Measurements from ENCODE around the gene ERBB3.

ERBB3 gene

DNA sequence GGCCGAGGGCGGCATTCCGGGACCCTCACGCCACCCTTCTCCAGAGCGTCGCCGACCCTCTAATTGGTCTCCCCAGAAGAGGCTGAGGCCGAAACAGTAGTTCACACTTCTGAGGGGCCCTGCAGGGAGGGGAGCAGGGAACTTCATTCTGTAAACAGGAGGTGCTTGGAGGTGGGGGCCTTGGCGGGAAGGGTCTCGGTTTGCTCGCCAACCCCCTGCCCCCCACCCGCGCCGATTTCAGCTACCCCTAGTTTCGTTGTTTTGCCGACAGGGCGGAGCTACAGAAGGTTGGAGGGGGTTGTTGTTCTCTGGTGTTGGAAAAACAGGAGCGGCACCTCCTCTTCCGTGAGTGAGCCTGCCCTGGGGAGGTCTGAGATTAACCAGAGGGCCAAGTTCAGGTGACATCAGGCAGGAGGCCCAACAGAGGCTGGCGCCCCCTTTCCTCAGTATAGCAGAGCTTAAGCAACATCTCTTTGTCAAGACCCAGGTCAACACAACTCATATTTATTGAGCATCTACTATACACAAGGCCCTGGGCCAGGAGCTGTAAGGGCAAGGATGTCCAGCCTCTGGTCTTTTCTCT lies 682 bp downstream of the ERBB3 start:
- peak; percentile 85 for DNase-seq

DNA sequence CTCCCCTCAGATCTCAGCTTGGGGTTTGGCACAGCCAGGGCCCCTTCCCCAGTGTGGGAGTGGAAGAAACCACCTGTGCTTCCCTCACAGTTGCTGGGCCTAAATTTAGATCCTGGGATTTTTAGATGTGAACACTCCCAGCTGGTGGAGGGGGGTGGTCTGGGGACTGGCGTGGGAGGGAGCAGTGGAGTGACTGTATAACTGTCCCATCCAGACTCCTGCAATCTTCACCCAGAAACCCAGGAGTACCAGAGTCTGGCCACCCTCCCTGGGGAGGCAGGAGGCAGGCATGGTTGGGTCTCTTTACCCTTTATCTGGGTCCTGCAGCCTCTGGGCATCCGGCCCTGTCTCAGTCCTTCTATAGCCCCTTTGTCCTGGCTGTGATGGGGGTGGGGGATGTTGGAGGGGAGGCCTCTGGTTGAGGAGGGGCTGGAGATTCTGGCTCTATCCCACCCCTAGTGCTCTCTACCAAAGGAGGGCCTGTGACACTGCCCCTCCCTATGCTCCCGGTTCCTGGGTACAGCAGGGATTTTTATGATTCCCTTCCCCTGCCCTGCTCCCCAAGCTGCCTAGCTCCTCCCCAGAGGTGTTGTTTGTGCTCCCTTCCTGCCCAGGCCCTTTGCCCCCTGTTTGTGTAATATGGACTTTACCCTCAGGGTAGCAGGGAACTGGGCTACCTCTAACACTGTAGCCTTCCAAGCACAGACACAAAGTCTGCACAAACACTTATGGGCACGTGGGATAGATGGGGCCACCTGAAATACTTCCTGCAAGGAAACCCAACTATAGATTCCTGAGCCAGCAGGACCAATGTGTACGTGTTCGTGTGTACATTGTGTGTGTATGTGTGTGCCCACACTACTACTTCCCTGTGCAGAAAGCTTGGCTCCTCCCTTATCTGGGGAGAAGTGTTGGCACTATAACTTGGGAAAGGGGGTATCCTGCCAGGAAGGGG lies 1.7 kb downstream of the ERBB3 start:
- DNase-seq = peak; percentile 76

DNA sequence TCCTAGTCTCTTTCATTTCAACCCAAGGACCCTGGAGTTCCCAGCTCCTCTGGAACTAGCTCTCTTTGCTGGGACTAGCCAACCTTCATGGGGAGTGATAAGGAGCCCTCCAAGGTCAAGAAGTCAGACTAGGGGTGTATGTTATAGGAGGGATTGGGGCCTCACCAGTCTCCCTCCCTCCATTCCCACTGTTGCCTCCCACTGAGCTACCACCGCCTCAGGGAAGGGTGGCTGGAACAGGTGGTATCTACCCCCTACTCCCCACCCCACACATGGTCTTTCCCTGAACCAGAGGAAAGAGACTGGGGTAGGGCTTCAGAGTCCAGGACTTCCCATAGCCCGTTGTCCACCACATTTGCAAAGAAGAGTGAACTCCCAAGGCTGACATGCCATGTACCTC lies 2.4 kb downstream of the ERBB3 start:
- no peak for DNase-seq

DNA sequence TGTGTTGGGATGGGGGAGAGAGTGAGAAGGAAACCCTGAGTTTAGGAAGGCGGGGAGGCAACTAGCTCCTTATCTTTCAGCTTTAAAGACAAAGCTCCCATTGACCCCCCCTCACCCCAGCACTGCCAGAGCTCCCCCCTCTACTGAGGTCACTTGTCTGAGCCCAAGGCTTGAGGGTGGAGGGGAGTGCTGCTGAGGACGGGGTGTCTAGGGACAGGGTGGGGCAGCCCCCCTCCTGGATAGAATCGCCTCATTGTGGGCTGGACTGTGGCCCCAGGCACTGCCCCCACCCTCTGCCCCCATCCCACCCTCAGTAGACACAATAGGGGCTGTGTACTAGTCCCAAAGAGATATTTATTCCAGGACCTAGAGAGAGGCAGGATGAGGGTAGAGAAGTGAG lies 3.0 kb downstream of the ERBB3 start:
- DNase-seq = no peak

DNA sequence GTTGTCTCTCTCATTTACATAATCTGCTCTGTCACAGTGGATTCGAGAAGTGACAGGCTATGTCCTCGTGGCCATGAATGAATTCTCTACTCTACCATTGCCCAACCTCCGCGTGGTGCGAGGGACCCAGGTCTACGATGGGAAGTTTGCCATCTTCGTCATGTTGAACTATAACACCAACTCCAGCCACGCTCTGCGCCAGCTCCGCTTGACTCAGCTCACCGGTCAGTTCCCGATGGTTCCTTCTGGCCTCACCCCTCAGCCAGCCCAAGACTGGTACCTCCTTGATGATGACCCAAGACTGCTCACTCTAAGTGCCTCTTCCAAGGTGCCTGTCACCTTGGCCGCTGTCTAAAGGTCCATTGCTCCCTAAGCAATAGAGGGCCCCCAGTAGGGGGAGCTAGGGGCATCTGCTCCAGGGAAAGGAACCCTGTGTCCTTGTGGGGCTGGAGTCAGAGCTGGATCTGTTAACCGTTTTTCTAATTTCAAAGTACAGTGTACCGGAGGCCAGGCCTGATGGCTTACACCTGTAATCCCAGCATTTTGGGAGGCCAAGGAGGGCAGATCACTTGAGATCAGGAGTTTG lies 5.1 kb downstream of the ERBB3 start:
- DNase-seq = peak; percentile 73

DNA sequence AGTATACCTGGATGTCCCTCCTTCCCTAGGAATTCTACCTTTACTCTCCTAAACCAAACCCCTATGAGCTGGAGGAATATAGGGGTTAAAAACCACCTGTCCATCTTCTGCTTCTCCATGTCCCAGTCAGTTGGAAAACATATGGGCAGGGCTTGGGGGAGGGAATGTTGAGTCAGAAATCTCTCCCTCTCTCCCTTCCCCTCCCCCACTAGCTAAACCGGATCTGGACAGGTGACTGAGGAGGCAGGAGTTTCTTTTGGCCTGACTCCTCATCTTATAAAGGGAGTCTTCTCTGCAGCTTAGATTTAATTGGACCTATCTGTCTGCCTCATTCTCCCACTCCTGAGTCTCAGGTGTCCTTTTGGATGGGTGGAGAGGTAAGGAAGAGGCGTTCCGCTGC lies 6.1 kb downstream of the ERBB3 start:
- DNase-seq = peak; percentile 83

DNA sequence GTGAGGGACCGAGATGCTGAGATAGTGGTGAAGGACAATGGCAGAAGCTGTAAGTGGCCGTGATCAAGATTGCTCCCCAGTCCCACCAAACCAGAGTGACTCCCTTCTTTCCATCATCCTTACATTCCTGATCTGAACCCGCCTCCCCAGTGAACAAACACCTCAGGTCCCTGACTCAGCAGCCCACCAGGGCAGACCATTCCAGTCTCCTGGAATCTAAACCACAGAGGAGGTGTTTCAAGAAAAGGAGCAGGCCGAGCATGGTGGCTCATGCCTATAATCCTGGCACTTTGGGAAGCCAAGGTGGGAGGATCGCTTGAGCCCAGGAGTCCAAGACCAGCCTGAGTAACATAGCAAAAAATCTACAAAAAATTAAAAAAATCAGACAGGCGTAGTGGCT lies 6.6 kb downstream of the ERBB3 start:
- DNase-seq = peak; percentile 81

DNA sequence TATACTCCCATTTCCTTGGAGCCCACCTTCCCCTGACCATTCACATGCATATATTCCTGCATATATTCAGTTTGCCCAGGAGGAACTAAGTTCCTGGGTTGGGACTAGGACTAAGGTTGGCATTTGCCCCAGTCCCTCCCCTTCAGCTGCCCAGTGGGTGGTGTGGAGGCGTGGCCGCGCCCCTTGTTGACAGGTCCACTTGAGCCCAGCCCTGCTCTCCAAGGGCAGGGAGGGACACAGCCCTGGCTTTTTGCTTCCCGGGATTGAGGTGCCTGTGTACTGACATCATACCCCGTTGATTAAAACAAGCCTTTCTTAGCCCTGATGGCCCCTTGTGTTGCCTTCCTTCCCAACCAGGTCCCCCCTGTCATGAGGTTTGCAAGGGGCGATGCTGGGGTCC lies 7.3 kb downstream of the ERBB3 start:
- DNase-seq = no peak

DNA sequence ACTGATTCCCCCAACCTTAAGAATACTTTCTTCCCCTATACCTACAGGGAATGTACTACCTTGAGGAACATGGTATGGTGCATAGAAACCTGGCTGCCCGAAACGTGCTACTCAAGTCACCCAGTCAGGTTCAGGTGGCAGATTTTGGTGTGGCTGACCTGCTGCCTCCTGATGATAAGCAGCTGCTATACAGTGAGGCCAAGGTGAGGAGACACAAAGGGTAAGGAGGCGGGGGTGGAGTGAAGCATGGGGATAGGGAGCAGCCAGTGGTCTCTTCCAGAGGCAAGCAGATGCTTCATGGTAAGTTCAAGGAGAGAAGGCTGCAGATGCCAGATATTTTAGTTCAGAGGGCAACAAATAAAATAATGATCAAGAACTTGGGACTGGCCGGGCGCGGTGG lies 17.8 kb downstream of the ERBB3 start:
- DNase-seq = no peak

DNA sequence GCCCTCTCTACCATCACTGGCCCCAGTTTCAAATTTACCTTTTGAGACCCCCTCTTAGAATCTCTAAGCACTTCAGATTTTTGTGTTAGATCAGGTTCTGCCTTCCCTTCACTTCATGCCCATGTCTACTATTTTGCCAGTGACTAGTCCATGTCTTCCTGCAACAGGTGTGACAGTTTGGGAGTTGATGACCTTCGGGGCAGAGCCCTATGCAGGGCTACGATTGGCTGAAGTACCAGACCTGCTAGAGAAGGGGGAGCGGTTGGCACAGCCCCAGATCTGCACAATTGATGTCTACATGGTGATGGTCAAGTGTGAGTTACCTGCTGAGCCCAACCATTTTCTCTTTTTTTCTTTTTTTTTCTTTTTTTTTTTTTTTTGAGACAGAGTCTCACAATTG lies 18.6 kb downstream of the ERBB3 start:
- DNase-seq = no peak

DNA sequence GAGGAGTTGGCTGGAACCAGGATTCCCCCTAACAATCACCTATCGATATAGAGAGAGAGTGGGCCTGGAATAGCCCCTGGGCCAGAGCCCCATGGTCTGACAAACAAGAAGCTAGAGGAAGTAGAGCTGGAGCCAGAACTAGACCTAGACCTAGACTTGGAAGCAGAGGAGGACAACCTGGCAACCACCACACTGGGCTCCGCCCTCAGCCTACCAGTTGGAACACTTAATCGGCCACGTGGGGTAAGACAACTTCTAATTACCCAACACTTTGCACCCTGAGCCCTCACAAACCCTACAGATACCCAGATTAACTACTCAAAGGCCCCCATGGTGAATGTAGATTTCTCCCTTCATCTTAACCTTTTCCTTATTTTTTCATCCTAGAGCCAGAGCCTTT lies 19.8 kb downstream of the ERBB3 start:
- no peak for DNase-seq

DNA sequence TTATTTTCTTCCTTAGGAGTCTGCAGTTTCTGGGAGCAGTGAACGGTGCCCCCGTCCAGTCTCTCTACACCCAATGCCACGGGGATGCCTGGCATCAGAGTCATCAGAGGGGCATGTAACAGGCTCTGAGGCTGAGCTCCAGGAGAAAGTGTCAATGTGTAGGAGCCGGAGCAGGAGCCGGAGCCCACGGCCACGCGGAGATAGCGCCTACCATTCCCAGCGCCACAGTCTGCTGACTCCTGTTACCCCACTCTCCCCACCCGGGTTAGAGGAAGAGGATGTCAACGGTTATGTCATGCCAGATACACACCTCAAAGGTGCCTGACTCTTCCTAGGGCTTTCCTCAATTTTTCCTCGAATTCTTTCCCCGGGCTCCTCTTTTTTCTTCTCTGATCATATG lies 21.1 kb downstream of the ERBB3 start:
- DNase-seq = no peak

DNA sequence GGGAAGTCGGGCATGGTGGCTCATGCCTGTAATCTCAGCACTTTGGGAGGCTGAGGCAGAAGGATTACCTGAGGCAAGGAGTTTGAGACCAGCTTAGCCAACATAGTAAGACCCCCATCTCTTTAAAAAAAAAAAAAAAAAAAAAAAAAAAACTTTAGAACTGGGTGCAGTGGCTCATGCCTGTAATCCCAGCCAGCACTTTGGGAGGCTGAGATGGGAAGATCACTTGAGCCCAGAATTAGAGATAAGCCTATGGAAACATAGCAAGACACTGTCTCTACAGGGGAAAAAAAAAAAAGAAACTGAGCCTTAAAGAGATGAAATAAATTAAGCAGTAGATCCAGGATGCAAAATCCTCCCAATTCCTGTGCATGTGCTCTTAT lies 22.7 kb downstream of the ERBB3 start:
- DNase-seq = no peak

DNA sequence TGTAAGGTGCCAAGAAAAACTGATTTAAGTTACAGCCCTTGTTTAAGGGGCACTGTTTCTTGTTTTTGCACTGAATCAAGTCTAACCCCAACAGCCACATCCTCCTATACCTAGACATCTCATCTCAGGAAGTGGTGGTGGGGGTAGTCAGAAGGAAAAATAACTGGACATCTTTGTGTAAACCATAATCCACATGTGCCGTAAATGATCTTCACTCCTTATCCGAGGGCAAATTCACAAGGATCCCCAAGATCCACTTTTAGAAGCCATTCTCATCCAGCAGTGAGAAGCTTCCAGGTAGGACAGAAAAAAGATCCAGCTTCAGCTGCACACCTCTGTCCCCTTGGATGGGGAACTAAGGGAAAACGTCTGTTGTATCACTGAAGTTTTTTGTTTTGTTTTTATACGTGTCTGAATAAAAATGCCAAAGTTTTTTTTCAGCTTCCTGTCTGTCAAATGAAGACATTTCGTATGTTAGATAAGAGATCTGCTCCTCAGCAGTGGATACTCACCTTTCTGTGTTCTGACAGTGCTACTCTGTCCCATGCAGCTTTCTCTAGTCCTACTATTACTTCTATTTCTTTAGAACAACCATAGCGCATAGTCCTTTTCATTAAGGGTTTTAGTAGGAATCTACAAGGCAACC lies 23.2 kb downstream of the ERBB3 start:
- no peak for DNase-seq

DNA sequence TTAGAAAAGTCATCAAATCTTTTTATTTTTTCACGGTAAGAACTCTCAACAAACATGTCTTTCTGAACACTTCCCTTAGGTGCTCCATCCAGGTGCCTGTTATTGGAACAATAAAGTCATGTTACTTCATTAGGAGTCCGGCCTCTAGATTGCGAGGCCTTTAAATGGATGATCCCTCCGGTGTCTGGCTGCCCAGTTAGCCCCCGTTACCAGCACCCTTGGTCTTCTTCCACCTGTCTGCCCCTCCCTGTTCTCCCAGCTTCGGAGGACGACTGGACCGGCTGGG lies 23.8 kb downstream of the ERBB3 start:
- DNase-seq = no peak

DNA sequence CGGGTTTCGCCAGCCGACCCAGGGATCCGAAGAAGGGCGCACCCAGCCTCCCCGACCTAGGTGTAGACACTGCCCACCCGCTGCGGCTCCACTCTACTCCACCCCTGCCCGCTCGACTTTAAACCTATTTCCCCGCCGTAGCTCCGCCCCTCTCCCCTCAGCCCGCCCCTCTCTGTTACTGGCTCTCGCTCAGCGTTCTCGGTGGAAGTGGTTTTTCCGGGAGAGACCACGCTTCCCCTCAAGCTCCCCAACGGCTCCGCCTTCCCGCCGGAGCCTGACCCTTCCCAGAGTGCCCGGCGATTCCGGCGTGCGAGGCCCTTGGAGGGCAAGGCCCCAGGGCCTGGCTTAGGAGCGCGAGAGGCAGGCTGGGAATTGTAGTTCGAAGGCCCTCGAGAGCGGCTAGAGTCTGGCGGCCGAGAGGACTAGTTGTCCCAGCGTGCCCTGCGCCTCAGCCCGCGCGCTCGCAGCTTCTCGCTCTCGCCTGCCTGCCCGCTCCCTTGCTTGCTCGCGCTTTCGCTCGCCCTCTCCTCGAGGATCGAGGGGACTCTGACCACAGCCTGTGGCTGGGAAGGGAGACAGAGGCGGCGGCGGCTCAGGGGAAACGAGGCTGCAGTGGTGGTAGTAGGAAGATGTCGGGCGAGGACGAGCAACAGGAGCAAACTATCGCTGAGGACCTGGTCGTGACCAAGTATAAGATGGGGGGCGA lies 24.3 kb downstream of the ERBB3 start, which contains the start of gene PA2G4:
PA2G4 (plus strand) TSS at position 451 of the 706 bp plus-strand sequence; CDS start at position 630, 179 bp downstream.
- DNase-seq = peak; percentile 100

DNA sequence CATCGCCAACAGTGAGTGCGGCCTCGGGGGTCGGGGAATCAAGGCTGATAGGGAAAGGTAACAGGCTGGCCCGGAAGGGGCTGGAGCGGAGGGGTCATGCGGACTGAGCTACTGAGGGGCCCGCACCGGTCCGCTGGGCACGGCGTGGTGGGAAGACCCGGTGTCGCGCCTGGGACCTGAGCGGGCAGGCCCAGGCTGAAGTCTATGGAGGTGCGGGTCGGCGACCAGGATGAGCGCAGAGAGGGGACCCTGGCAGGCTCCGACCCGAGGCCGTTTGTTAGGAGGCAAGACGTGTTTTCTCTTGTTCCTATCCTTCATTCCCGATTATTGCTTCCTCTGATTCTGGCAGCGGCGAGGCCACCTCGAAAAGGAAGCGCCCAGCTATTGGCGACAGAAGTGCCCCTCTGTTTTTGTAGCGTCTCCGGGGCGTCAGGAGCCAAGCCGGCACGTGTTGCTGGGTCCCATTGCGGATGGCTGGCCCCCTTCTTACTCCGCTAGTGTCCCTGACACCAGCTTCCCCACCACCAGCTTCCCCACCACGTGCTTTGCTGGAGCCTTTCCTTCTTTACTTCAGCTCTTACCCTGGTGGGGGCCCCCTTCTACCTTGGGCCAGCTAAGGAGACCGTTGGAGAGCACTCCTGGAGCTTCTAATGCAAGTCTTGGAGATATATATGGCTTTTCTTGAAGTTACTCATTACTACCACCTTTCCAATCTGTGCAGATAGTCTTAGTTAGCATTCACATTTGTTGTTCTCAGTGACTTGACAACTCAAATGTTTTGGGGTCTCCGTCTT lies 25.0 kb downstream of the ERBB3 start:
- DNase-seq = no peak

DNA sequence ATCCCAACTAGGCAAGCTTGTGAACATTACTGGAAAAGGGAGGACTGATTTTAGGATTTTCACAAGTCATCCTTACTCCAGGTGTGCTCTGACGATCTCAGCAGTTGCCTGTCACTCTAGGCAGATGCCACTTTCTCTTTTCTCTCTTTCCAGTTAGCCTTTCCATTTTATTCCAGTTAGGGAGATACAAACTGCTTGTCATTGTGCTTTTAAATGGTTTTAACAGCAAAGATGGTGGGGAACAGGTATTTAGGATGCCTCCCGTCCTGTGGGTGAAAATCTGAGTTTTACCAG lies 25.6 kb downstream of the ERBB3 start:
- DNase-seq = no peak

DNA sequence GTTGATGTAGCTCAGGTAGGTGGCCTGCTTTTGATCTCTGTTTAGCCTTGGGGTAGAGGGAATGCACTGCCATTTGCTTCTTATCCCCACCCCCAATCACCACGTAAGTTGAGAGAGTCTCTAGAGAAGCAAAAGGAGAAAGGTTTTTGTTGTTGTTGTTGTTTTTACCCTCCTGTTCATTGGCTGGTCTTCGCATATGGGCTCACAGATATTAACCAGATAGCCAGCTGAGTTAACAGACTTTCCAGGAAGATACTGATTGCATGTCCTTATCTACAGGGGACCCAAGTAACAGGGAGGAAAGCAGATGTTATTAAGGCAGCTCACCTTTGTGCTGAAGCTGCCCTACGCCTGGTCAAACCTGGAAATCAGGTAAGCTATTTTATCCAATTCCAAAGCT lies 27.3 kb downstream of the ERBB3 start:
- DNase-seq = no peak

DNA sequence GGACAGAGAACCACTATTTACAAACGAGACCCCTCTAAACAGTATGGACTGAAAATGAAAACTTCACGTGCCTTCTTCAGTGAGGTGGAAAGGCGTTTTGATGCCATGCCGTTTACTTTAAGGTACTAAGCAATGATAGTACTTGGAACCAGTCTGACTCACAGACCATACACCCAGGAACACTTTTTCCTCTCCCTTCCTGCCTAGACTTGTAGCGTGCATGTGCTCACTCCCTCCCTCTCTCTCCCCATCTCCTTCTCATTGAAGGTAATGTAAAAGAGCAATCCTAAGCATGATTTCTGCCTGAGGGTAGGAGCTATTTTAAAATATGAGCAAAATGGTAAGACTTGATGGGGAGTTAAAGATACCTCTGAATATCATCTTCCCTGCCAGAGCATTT lies 30.6 kb downstream of the ERBB3 start:
- no peak for DNase-seq

DNA sequence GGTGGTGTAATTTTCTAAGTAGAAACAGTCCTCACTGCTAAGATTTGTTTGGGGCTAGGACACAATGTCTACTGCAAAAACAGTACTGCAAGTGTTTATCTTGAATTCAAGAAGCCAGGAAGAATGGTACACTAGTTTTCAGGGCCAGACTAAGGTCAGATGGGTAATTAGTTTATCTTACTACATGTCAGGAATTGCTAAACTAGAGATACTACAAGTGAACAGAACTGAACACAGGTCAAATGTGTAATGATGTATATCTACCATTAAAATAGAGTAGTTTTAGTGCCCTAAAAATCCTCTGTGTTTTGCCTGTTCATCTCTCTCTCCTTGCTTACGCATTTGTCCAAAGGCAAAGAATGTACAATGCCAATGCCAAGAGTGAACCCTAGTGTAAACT lies 34.1 kb downstream of the ERBB3 start:
- DNase-seq = no peak

DNA sequence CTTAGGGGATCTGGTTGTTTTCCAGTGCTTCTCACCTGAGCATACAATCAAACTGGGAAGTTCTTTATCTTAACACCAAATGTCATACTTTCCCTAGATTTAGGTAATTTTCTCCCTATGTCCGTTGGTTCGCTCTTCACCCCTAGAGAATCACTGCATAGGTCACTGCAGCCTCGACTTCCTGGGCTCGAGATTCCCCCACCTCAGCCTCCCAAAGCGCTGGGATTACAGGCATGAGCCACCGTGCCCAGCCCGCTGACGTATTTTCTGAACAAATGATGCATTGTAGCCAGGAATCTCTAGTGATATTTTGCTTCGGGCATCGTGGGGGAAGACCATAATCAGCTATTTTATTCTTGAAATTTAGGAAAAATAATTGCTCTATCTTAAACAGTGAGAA lies 35.4 kb downstream of the ERBB3 start:
- peak; percentile 79 for DNase-seq
